Stimulated activated CD8-positive, alpha-beta memory T cell treated with anti-CD3 and anti-CD28 coated beads, Interleukin-12 subunit alpha, Interleukin-12 subunit beta, amount 100 ng/mL, for 4 hours (primary cell): ENCODE results near the gene SUPV3L1.
A peak's percentile ranks its signal among the peaks of the same experiment; 100 is the strongest.
"Not testable (repeated sequence)": the region's sequence is repeated elsewhere in the genome, so short reads cannot be mapped to it uniquely, and the experiment has no call there.

Source experiments
- DNase-seq: peaks from one replicate; pipeline ENCODE4 v3.0.0-alpha.2; 2020; ENCODE audit warnings: low read depth

Gene SUPV3L1

GRCh38 chr10:69230128-69230527 is 50.1 kb downstream of the SUPV3L1 start:
- DNase-seq = no peak

- no peak for DNase-seq
These were observed 52.2 kb downstream of the SUPV3L1 start for GRCh38 chr10:69232252-69232651.

GRCh38 chr10:69232736-69233480 is 52.9 kb downstream of the SUPV3L1 start:
- DNase-seq = no peak

GRCh38 chr10:69234447-69234846 is 54.4 kb downstream of the SUPV3L1 start:
- DNase-seq = no peak

GRCh38 chr10:69237528-69238159 is 57.6 kb downstream of the SUPV3L1 start:
- DNase-seq = peak; percentile 68

GRCh38 chr10:69239136-69239535 is 59.1 kb downstream of the SUPV3L1 start:
- DNase-seq = no peak

GRCh38 chr10:69239816-69240434 is 59.9 kb downstream of the SUPV3L1 start:
- DNase-seq = no peak

- no peak for DNase-seq
These were observed 60.4 kb downstream of the SUPV3L1 start for GRCh38 chr10:69240455-69240854.

- no peak for DNase-seq
These were observed 61.5 kb downstream of the SUPV3L1 start for GRCh38 chr10:69241575-69241974.

GRCh38 chr10:69242040-69242851 is 62.2 kb downstream of the SUPV3L1 start:
- no peak for DNase-seq

GRCh38 chr10:69242852-69243212 is 62.8 kb downstream of the SUPV3L1 start:
- DNase-seq = no peak

GRCh38 chr10:69243817-69244216 is 63.8 kb downstream of the SUPV3L1 start:
- DNase-seq = no peak

- no peak for DNase-seq
These were observed 66.0 kb downstream of the SUPV3L1 start for GRCh38 chr10:69246036-69246435.

GRCh38 chr10:69246581-69247312 is 66.7 kb downstream of the SUPV3L1 start:
- DNase-seq = no peak

- no peak for DNase-seq
These were observed 67.3 kb downstream of the SUPV3L1 start for GRCh38 chr10:69247313-69247710.

GRCh38 chr10:69248117-69248730 is 68.2 kb downstream of the SUPV3L1 start:
- no peak for DNase-seq

GRCh38 chr10:69250041-69250440 is 70.0 kb downstream of the SUPV3L1 start:
- DNase-seq = no peak

GRCh38 chr10:69251417-69251816 is 71.4 kb downstream of the SUPV3L1 start:
- not testable (repeated sequence) for DNase-seq

- DNase-seq = no peak
These were observed 73.1 kb downstream of the SUPV3L1 start for GRCh38 chr10:69253171-69253570.

- no peak for DNase-seq
These were observed 74.8 kb downstream of the SUPV3L1 start for GRCh38 chr10:69254877-69255276.
